HTR-8/SVneo (cell line): Measurements from ENCODE around the gene S100A10.
A peak's percentile ranks its signal among the peaks of the same experiment; 100 is the strongest.

Experiments
- DNase-seq: peaks from one replicate; pipeline ENCODE4 v3.0.0; 2011; ENCODE audit warnings: low spot score, mixed read lengths; ENCODE audit not compliant: insufficient read length
- FAIRE-seq: peaks from 2 replicates; lab custom pipeline; 2011; peaks lifted over from hg19 to GRCh38; lab: Jason Lieb, UNC

S100A10 gene

DNA sequence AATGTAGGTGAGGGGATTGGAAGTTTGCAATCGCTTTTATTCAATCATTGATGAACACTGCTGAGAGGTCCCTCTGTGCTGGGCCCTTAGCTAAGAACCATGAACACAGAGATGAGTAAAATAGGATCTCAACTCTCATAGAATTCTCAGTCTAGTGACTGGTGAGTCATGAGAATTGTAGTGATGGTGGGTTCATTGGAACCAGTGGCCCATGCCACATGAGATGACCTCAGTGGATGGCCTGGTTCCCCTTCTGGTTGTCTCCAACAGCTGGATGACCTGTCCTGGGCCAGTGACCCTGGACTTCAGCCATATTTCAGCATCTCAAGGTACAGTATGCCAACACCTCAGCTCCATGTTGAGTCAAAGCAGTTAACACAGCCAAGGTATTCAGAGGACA lies 21.3 kb upstream of the S100A10 start:
- FAIRE-seq: no peak
- no peak for DNase-seq

DNA sequence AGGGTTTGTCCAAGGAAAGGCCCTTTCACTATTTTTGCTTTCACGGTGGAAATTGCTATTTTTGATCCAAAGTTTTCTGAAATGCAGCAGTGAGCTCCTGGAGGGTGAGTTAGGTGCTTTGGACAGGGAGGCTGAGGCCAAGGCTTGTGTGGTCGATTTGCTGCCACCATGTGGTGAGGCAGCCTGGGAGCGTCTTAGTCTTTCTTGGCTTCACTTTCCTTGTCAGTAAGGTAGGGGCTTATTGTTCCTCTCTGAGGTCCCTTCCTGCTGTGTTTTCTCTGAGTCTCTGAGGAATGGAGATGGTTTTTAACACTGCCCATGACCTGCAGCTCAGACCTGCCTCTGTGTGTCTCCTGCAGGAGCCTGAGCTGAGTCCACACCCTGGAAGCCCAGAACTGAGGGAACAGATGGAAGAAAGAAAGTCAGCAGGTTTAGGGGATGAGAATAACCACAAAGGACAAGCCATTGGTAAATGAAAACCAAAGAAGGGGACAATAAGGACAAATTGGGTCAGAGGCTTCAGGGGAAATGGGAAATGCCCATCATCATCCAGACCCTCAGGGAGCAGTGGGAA lies 20.1 kb upstream of the S100A10 start:
- no peak for FAIRE-seq

DNA sequence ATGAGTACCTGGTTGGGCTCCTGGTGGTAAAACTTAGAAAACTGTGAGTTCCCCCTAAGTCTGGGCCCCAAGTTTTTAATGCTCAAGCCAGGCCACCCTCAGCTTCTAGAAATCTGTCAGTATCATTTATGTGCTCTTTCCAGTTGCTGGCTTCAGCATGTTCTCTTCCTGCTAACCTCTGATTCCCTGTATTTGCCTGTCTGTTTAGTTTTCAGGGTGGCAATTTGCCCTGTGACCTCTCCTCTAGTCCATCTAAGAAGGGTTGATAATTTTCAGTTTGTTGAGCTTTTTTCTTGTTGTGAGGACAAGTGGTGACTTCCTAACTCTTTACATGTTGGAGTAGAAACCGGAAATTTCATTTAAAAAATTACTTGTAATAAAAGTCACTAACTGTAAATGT lies 16.0 kb upstream of the S100A10 start:
- DNase-seq (no peak), FAIRE-seq (no peak)

More for the DNA sequence above, 20.1 kb upstream of the S100A10 start:
- DNase-seq: no peak

DNA sequence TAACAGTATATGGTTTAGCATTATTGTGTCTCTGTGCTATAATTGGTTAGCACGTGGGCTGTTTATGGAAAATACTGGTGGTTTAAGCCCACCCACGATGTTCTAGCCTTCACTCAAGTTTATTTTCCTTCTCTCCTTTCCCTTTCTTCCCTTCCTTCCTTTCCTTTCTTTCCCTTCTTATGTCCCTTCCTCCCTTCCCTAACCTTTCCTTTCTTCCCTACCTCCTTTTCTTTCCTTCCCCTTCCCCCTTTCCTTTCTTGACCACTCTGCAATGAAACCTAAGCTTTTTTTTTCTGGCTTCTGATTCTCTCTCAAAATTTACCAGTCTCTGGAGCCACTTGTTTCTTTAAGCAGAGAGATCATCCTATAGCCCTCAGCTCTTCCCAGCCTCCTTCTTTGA lies 13.4 kb upstream of the S100A10 start:
- DNase-seq: no peak
- no peak for FAIRE-seq

- FAIRE-seq (no peak), DNase-seq (no peak)
These were observed 11.8 kb upstream of the S100A10 start for GRCh38 chr1:152005360-152005912.

DNA sequence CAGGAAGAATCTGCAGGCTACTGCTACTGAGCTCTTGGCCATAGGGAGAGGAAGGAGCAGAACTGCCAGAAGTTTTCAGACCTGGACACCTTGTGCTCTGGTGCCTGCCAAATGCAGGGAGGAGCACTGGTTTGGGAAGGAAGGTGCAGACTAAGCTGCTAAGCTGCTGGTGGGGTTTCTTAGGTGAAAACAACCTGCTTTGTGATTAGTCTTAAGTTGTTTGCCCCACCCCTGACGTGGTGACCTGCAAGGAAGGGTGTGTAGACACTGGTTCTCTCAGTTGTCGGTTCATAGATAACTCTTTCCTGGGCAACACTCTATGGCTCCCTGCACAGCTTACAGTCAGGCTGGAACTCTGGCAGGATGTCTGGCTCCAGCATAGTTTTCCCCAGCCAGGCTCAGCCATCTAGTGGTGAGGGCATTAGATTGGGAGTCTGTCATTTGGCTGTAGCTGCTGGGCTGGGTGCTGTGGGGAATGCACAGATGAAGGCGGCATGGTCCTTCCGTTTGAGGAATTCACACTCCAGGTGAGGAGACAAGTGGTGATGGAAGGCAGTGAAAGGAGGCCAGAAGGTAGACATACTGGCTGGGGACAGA lies 10.3 kb upstream of the S100A10 start:
- no peak for FAIRE-seq
- no peak for DNase-seq

- FAIRE-seq (no peak), DNase-seq (no peak)
These were observed 9.3 kb upstream of the S100A10 start for GRCh38 chr1:152002960-152003359.

- DNase-seq (no peak), FAIRE-seq (no peak)
These were observed 8.2 kb upstream of the S100A10 start for GRCh38 chr1:152001631-152002584.

DNA sequence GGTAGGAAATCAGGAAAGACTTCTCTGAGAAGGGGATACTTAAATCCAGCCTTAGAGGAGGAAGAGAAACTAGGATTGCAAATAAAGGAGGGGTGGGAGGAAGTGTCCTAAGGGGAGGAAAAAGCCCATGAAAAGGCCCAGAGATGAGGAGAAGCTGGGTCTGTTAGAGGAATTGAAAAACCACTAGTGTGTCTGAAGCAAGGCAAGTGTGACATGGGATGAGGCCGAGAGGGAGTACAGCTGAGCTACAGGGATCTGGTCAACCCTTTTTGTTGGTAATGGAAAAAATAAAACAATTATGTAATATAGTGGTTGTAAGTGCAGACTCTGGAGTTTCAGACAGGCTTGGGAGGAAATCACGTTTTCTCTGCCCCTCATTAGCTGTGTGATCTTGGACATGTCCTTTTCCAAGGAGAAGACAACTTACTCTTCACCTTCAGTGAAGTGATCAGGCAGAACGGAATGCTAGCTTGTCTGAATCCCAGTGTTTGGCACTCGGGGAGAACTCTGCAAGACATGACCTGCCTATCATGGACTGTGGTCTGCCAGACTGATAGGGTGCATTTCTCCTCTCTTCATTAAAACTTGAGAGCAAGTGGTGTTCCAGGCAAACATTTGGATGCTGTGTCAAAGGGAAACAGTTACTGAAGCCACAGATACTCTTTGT lies 7.4 kb upstream of the S100A10 start:
- no peak for FAIRE-seq
- DNase-seq: no peak

DNA sequence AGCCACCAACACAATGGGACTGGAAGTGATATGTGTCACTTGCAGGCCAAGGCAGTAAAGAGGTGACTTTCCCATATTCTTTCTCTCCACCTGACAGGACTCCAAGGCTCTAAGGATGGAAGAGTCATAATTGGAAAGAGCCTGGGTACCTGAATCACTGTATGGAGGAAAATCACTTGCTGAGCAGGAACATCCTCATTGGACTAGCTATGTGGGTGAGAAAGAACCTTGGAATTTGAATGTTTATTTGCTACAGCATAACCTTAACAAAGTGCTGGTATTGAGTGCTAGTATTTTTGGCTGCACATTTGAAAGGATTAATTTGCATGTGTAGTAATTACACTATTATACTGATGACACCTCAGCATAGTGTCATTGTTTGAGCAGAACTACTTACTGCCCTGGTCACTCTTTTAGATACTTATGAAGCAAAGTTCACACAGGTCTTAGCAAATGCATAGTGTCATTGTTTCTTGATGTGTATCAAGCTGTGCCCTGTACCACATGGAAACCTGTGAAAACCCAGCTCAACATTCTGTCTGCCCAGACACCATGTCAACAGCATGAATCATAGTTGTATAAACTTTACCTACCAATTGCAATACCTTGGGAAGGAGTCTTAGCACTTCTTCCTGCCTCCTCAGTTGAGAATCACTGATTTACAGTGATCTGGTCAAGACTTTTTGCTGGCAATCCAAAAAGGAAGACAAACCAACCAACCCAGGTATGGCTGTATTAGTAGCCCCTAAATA lies 5.1 kb upstream of the S100A10 start:
- FAIRE-seq: no peak
- no peak for DNase-seq

DNA sequence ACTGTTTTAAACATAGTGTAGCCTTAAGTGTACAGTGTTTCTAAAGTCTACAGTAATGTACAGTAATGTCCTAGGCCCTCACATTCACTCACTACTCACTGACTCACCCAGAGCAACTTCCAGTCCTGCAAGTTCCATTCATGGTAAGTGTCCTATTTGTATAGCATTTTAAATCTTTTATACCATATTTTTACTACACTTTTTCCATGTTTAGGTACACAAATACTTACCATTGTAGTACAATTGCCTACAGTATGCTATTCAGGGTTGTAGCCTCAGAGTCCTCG lies 3.6 kb upstream of the S100A10 start:
- FAIRE-seq: no peak
- no peak for DNase-seq

DNA sequence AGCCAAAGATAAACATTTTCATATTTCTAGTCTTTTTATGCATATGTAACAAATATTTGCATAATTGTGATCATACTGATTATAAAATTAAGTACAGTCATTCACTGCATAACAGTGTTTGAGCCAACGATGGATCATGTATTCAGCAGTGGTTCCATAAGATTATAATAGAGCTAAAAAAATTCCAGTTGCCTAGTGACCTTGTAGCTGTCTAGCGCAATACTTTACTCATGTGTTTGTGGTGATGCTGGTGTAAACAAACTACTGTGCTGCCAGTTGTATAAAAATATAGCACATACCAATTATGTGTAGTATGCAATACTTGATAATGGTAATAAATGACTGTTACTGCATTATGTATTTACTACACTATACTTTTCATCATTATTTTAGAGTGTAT lies 2.1 kb upstream of the S100A10 start:
- FAIRE-seq (no peak), DNase-seq (no peak)

DNA sequence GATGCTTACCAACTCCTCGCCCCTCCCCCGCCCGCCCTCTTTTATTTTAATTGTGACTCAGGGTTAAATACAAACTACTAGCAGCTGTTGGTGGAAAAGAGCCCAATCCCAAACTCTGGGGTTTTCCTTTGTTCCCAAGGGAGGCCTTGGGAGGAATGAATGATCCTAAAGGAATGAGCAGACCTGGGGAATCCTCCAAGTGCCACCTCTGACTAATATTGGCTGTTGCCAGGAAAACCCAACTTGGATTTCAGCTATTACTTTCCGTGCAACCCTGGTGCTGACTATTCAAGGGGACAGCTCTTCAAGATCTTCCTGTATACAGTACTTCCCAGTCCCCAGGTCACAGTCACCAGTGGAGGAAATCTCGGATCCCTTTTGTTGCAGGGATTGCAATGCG lies 1.3 kb upstream of the S100A10 start:
- no peak for FAIRE-seq
- DNase-seq: no peak

DNA sequence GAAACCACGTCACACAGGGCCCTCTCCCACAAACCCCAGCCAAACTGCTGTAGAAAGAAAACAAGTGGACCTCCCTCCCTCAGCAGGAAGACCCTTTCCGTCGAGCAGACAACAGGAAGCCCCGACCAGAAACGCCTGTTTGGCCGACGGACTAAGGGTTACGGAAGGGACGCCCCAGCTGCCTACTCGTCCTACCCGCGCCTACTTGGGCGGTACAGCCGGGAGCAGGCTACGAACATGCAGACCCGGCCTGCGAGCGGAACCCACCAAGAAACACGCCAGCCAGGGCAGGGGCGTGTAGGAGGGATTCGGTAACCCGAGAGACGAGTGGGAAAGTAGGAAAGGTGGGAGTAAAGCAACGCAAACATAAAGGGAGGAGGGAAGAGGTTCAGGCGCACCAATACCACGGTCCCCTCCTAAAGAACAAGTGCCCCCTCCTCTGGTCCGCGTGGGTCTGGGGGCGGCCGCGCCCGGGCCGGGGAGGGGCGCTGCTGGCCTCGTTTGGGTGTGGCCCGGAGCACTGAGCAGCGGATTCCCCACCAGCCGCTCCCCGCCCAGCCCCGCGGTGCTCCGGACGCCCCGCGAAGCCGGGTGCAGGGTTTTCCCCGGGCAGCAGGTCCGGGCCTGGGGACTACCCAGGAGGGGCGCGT lies 450 bp downstream of the S100A10 start:
- FAIRE-seq (no peak), DNase-seq (no peak)

- FAIRE-seq (peak; percentile 49), DNase-seq (peak; percentile 90)
These were observed 1.2 kb downstream of the S100A10 start for GRCh38 chr1:151992303-151993083.

DNA sequence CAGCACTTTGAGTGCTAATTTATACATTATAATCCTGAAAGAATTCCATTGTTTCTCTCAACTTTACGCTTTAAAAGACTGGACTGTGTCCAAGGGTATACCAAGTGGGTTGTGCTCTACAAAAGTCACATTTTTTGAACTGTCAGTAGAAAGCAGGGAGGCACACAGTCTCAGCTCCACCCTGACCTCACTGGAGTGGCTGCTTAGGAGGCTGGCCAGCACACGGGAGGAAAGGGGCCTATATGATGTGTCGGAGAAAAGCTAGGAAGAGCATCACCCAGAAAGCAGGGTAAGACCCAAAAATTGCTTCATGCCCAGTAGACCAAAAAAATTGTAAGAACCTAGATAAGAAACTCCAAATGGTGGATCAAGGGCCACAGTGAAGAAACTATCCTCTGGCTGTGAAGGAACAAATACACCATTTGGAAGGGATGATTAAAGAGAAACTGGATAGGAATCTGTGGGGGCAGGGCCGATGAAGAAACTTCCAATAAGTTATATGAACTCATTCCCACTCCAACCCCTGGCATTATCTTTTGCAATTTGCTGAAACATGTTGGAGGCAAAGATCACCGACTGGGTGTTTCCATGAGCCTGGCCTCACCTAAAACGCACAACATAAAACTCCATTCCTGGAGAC lies 1.9 kb downstream of the S100A10 start:
- no peak for DNase-seq
- FAIRE-seq: no peak

GRCh38 chr1:151990856-151991198 lies 2.8 kb downstream of the S100A10 start:
- FAIRE-seq (no peak), DNase-seq (no peak)

GRCh38 chr1:151990058-151990855 lies 3.4 kb downstream of the S100A10 start:
- FAIRE-seq: no peak
- no peak for DNase-seq
